H1 (cell line): ENCODE results near the gene CNGB1. TPM values are rescaled to one million over a fixed set of nuclear protein-coding genes. Genes with fewer than 3 reads are reported as not detected.

ENCODE experiments used
- CTCF ChIA-PET: fragments of 300-600 bp; sonication (Branson Sonifier 250); formaldehyde crosslinking; loops from one replicate; lab custom pipeline; 2021; ENCODE audit not compliant: partially characterized antibody; lab: Charles Lee
- POLR2A ChIA-PET: fragments of 300-600 bp; sonication (Branson Sonifier 250); formaldehyde crosslinking; loops from one replicate; lab custom pipeline; 2021; ENCODE audit warnings: inconsistent platforms; ENCODE audit not compliant: partially characterized antibody; lab: Charles Lee
- DNase-seq, 2 experiments: peaks; one replicate each; pipeline versions ENCODE4 v3.0.0 to v3.0.0-alpha.2; 2010 to 2022; ENCODE audit warnings: low spot score in 2 of 2, low read depth in 1 of 2, mixed read lengths in 1 of 2
- FAIRE-seq: peaks from 2 replicates; lab custom pipeline; 2011; peaks lifted over from hg19 to GRCh38; lab: Jason Lieb, UNC
- H2AFZ ChIP-seq: 2 replicates; pipeline ENCODE4 v1.8.1; 2012; ENCODE audit warnings: low read length, inconsistent platforms
- H2AK5ac ChIP-seq: 2 replicates; pipeline ENCODE4 v1.6.1; 2013; ENCODE audit warnings: low read depth, low read length
- H2BK120ac ChIP-seq: replicated peaks from 2 replicates; pipeline ENCODE3; 2013; ENCODE audit warnings: low read depth, low read length, inconsistent platforms
- H2BK12ac ChIP-seq: 2 replicates; pipeline ENCODE4 v1.6.1; 2013; ENCODE audit warnings: low read depth, low read length
- H2BK15ac ChIP-seq: 2 replicates; pipeline ENCODE4 v1.6.1; 2013; ENCODE audit warnings: low read length
- H2BK20ac ChIP-seq: 2 replicates; pipeline ENCODE4 v1.6.1; 2013; ENCODE audit warnings: low read length
- H2BK5ac ChIP-seq: 2 replicates; pipeline ENCODE4 v1.6.1; 2013; ENCODE audit warnings: low read depth, low read length
- H3K14ac ChIP-seq: 2 replicates; pipeline ENCODE4 v1.6.1; 2013; ENCODE audit warnings: inconsistent platforms; ENCODE audit not compliant: insufficient read length
- H3K18ac ChIP-seq: 2 replicates; pipeline ENCODE4 v1.6.1; 2013; ENCODE audit warnings: low read length; ENCODE audit errors: extremely low read depth
- H3K23ac ChIP-seq: 2 replicates; pipeline ENCODE4 v1.6.1; 2013; ENCODE audit warnings: inconsistent platforms; ENCODE audit not compliant: insufficient read length
- H3K23me2 ChIP-seq: 2 replicates; pipeline ENCODE4 v1.6.1; 2013; ENCODE audit warnings: low read depth, low read length
- H3K27ac ChIP-seq: 2 replicates; pipeline ENCODE4 v1.6.1; 2011; ENCODE audit warnings: low read depth, low read length, inconsistent platforms
- H3K27me3 ChIP-seq, 4 experiments: replicated peaks in 1 of 4; 1 replicate in 1 of 4; 2 replicates in 3 of 4; pipeline versions ENCODE4 v1.6.1 to v1.8.1; 2011 to 2013; ENCODE audit warnings: low read length in 3 of 4, mild to moderate bottlenecking in 3 of 4, inconsistent platforms in 2 of 4, mixed read lengths in 2 of 4, moderate library complexity in 1 of 4; ENCODE audit not compliant: control insufficient read depth in 3 of 4, insufficient read depth in 3 of 4; ENCODE audit errors: extremely low read depth in 1 of 4
- H3K36me3 ChIP-seq, 4 experiments: 2 replicates each; pipeline versions ENCODE4 v1.6.1 to v1.8.1; 2011 to 2013; ENCODE audit warnings: mild to moderate bottlenecking in 4 of 4, low read length in 3 of 4, moderate library complexity in 2 of 4, control low read depth in 1 of 4, inconsistent platforms in 1 of 4; ENCODE audit not compliant: insufficient read depth in 4 of 4, control insufficient read depth in 2 of 4
- H3K4ac ChIP-seq: replicated peaks from 2 replicates; pipeline ENCODE3; 2013; ENCODE audit warnings: low read length, low read depth, mixed read lengths, inconsistent platforms; ENCODE audit not compliant: insufficient read length
- H3K4me1 ChIP-seq, 4 experiments: replicated peaks in 1 of 4; 1 replicate in 1 of 4; 2 replicates in 3 of 4; pipeline versions ENCODE4 v1.6.1 to v1.8.1; 2011 to 2013; ENCODE audit warnings: low read length in 3 of 4, inconsistent platforms in 2 of 4, mixed read lengths in 1 of 4; ENCODE audit not compliant: insufficient read depth in 4 of 4, control insufficient read depth in 3 of 4
- H3K4me2 ChIP-seq, 2 experiments: 2 replicates each; pipeline versions ENCODE4 v1.6.1 to v1.8.1; 2011 to 2013; ENCODE audit warnings: low read depth in 2 of 2, low read length in 2 of 2, control low read depth in 1 of 2, inconsistent platforms in 1 of 2, mild to moderate bottlenecking in 1 of 2; ENCODE audit not compliant: insufficient read depth in 1 of 2
- H3K4me3 ChIP-seq, 4 experiments: fragments of 200-600, 300-600 bp in 1 of 4; sonication (generic), shearing (Covaris generic), sonication (Bioruptor Twin) in 1 of 4; 2 replicates each; pipeline versions ENCODE4 v1.5.1 to v1.8.1; 2011 to 2016; ENCODE audit warnings: low read length in 4 of 4, low read depth in 3 of 4, control low read depth in 2 of 4, inconsistent platforms in 2 of 4, mild to moderate bottlenecking in 2 of 4, mixed read lengths in 1 of 4, moderate library complexity in 1 of 4; ENCODE audit not compliant: insufficient read depth in 2 of 4; ENCODE audit errors: extremely low read depth in 1 of 4
- H3K56ac ChIP-seq: replicated peaks from 2 replicates; pipeline ENCODE3; 2013; ENCODE audit warnings: low read depth, mild to moderate bottlenecking, mixed read lengths, low read length, inconsistent platforms; ENCODE audit not compliant: insufficient read length
- H3K79me1 ChIP-seq: 2 replicates; pipeline ENCODE4 v1.6.1; 2013; ENCODE audit warnings: low read depth, low read length, control low read depth
- H3K79me2 ChIP-seq, 2 experiments: 2 replicates each; pipeline versions ENCODE4 v1.6.1 to v1.8.1; 2012 to 2013; ENCODE audit warnings: low read length in 2 of 2, mild to moderate bottlenecking in 2 of 2, inconsistent platforms in 1 of 2; ENCODE audit not compliant: insufficient read depth in 2 of 2, control insufficient read depth in 1 of 2
- H3K9ac ChIP-seq, 4 experiments: replicated peaks in 1 of 4; 1 replicate in 1 of 4; 2 replicates in 3 of 4; pipeline versions ENCODE4 v1.6.1 to v1.8.1; 2011 to 2013; ENCODE audit warnings: low read depth in 3 of 4, low read length in 3 of 4, control low read depth in 2 of 4, mild to moderate bottlenecking in 2 of 4, moderate library complexity in 2 of 4, inconsistent platforms in 1 of 4; ENCODE audit errors: extremely low read depth in 1 of 4
- H3K9me3 ChIP-seq, 2 experiments: 2 replicates each; pipeline versions ENCODE4 v1.6.1 to v1.8.1; 2012 to 2013; ENCODE audit warnings: mild to moderate bottlenecking in 2 of 2, moderate library complexity in 2 of 2, control low read depth in 1 of 2, inconsistent platforms in 1 of 2, low read depth in 1 of 2, low read length in 1 of 2, mixed read lengths in 1 of 2; ENCODE audit not compliant: insufficient read depth in 2 of 2
- H4K20me1 ChIP-seq, 2 experiments: replicated peaks in 1 of 2; 2 replicates each; pipeline versions ENCODE3 to v1.8.1; 2011 to 2013; ENCODE audit warnings: inconsistent platforms in 2 of 2, low read length in 2 of 2, mild to moderate bottlenecking in 1 of 2; ENCODE audit not compliant: insufficient read depth in 2 of 2, control insufficient read depth in 1 of 2
- H4K5ac ChIP-seq: 2 replicates; pipeline ENCODE4 v1.6.1; 2013; ENCODE audit warnings: low read length, low read depth, mixed read lengths, inconsistent platforms; ENCODE audit not compliant: insufficient read length
- H4K8ac ChIP-seq: 2 replicates; pipeline ENCODE4 v1.8.0; 2013; ENCODE audit warnings: mild to moderate bottlenecking, moderate library complexity, low read length, inconsistent platforms; ENCODE audit not compliant: insufficient read depth; ENCODE audit errors: extremely low read depth
- H4K91ac ChIP-seq: replicated peaks from 2 replicates; pipeline ENCODE3; 2013; ENCODE audit warnings: low read length, mixed read lengths, inconsistent platforms; ENCODE audit not compliant: insufficient read length
- CBX5 ChIP-seq: fragments of 300-800, 300-1000 bp; sonication (generic); IDR thresholded peaks from 2 replicates; pipeline ENCODE4 v1.7.1; 2016; ENCODE audit warnings: antibody characterized with exemption, low read length, low read depth
- PHF8 ChIP-seq: fragments of 200-600 bp; sonication (generic); conservative IDR thresholded peaks from 2 replicates; pipeline ENCODE4 v1.7.1; 2012; ENCODE audit warnings: low read depth, mild to moderate bottlenecking, inconsistent platforms, low read length, moderate library complexity
- RXRA ChIP-seq: IDR thresholded peaks from 2 replicates; pipeline ENCODE4 v1.6.1; 2011; ENCODE audit warnings: low read depth, mild to moderate bottlenecking, low read length, moderate library complexity; ENCODE audit not compliant: insufficient read depth
- WGBS, 2 experiments: shearing (Covaris generic) in 1 of 2; methylation state at CpG; one replicate each; pipeline versions ENCODE4 v1.1.6 to v1.1.7; 2013 to 2015; ENCODE audit warnings: low lambda C conversion rate in 2 of 2, mixed read lengths in 2 of 2, inconsistent platforms in 1 of 2, low coverage in 1 of 2, missing lambda C conversion rate in 1 of 2; ENCODE audit not compliant: insufficient replicate concordance in 2 of 2, insufficient coverage in 1 of 2, insufficient read length in 1 of 2; ENCODE audit errors: extremely low coverage in 1 of 2, missing lambda C conversion rate in 1 of 2; 5-methylcytosine and 5-hydroxymethylcytosine counted together
- polyA plus RNA-seq, 7 experiments: library from polyadenylated mRNA; depleted of rRNA in 3 of 7; stranded (reverse) in 5 of 7; unstranded in 2 of 7; fragments of >200 nt in 5 of 7; fragments of 200-250 nt in 2 of 7; gene quantifications; 1 replicate in 5 of 7; 2 replicates in 1 of 7; 4 replicates in 1 of 7; pipeline versions ENCODE4 v1.2.1 to v1.2.3, GENCODE V29; 2011 to 2013; ENCODE audit warnings: missing spikeins in 2 of 7, mixed read lengths in 2 of 7
- total RNA-seq: library from RNA; stranded (reverse); fragmentation: NEBNext Ultra II Directional; extraction: Animal tissue kit (Norgen Biotek cat#: 25700); gene quantifications from 2 replicates; pipeline ENCODE4 v1.2.1, GENCODE V29; 2021

The CNGB1 gene
- total and polyA plus RNA-seq, 2 of the 8 experiments (the other 6 are each of a cell fraction or from before 2014, with no cell fraction given): not detected

- Histone ChIP-seq H3K27me3 (no peaks in the 10 kb centered on the region), H3K23me2 (no peaks in the 10 kb centered on the region), H2AFZ (no peak overlapping the region), H2BK5ac (no peak overlapping the region), H3K4me1 (no peaks in the 10 kb centered on the region), H3K56ac (no peak overlapping the region), H3K36me3 (no peaks in the 10 kb centered on the region), H4K20me1 (no peaks in the 10 kb centered on the region), H2BK20ac (no peak overlapping the region), H3K4me3 (no peak overlapping the region), H3K14ac (no peak overlapping the region), H2BK12ac (no peak overlapping the region)
- 91% methylated on average over 10 of the region's 10 CpGs; no CpG with 5 or more reads in 1 of the 2 experiments for WGBS, 2 experiments
- ChIA-PET CTCF (interaction anchor here (0.6 to 5.8 kb wide), 15 partner anchors 10 to 403 kb away, joined by 3 to 40 read pairs (median 3); no protein-coding TSS in a partner anchor), POLR2A (interaction anchor here (0.7 kb wide), 1 partner anchor 20 kb away, joined by 3 read pairs; no protein-coding TSS in a partner anchor)
- DNase-seq: no peak
- TF ChIP-seq RXRA: no peak
- TF ChIP-seq CBX5: no peak
- no peak for TF ChIP-seq PHF8
- TF ChIP-seq, all 59 proteins: peak for 0
- Histone ChIP-seq H4K91ac (no peak overlapping the region), H3K4ac (no peak overlapping the region), H3K79me2 (no peaks in the 10 kb centered on the region), H3K79me1 (no peaks in the 10 kb centered on the region), H3K9ac (no peak overlapping the region), H3K27ac (no peak overlapping the region), H4K8ac (no peak overlapping the region), H2AK5ac (no peak overlapping the region), H2BK120ac (no peak overlapping the region), H2BK15ac (no peak overlapping the region), H3K9me3 (no peaks in the 10 kb centered on the region), H3K18ac (no peak overlapping the region), H3K4me2 (no peak overlapping the region), H3K23ac (no peak overlapping the region), H4K5ac (no peak overlapping the region)
- no peak for FAIRE-seq
Observed at GRCh38 chr16:57969451-57970123, 1.3 kb downstream of the CNGB1 start.
